HG03439 (cell line): Measurements from ENCODE around the gene CCDC183.
A peak's percentile ranks its signal among the peaks of the same experiment; 100 is the strongest.
"Not testable (repeated sequence)": the region's sequence is repeated elsewhere in the genome, so short reads cannot be mapped to it uniquely, and the experiment has no call there.

Experiments used
- ATAC-seq: cut with Tn5 transposase; IDR thresholded peaks from one replicate; pipeline ENCODE4 v1.9.1; 2021; ENCODE audit warnings: mild to moderate bottlenecking, moderate library complexity; ENCODE audit not compliant: unreplicated experiment

CCDC183 gene

DNA sequence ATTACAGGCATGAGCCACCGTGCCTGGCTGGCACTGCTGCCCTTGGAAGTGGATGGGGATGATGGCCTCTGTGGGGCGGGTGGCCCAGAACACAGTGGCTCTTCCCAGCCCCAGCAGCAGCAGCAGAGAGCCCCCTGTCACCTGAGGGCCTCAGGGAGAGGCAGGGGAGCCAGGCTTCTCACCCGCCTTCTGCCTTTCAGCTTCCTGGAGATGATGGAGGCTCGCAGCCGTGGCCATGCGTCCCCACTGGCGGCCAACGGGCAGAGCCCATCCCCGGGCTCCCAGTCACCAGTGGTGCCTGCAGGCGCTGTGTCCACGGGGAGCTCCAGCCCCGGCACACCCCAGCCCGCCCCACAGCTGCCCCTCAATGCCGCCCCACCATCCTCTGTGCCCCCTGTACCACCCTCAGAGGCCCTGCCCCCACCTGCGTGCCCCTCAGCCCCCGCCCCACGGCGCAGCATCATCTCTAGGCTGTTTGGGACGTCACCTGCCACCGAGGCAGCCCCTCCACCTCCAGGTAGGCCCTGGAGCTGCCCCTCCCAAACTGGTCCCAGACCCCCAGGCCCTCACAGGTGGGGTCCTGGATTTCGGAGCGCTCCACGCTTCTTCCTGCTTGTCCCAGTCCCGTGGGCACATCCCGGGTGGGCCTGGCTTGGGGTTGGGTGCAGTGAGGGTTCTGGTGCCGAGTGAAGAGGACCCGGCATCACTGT lies 41.2 kb downstream of the CCDC183 start:
- ATAC-seq, result no peak

DNA sequence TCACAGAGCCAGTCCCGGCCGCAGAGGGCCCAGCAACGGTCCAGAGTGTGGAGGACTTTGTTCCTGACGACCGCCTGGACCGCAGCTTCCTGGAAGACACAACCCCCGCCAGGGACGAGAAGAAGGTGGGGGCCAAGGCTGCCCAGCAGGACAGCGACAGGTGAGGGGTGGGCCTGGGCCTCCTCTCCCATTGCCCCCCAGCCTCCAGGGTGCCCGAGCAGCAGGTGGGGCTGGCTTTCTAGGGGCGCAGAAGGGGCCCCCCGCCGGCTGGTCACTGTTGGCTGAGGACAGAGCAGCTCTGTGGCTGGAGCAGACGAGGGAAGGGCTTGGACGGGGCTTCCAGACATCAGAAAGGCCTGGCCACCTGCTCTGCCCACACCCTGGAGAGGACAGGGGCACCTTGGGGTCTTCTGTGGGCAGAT lies 41.7 kb downstream of the CCDC183 start:
- not testable (repeated sequence) for ATAC-seq

DNA sequence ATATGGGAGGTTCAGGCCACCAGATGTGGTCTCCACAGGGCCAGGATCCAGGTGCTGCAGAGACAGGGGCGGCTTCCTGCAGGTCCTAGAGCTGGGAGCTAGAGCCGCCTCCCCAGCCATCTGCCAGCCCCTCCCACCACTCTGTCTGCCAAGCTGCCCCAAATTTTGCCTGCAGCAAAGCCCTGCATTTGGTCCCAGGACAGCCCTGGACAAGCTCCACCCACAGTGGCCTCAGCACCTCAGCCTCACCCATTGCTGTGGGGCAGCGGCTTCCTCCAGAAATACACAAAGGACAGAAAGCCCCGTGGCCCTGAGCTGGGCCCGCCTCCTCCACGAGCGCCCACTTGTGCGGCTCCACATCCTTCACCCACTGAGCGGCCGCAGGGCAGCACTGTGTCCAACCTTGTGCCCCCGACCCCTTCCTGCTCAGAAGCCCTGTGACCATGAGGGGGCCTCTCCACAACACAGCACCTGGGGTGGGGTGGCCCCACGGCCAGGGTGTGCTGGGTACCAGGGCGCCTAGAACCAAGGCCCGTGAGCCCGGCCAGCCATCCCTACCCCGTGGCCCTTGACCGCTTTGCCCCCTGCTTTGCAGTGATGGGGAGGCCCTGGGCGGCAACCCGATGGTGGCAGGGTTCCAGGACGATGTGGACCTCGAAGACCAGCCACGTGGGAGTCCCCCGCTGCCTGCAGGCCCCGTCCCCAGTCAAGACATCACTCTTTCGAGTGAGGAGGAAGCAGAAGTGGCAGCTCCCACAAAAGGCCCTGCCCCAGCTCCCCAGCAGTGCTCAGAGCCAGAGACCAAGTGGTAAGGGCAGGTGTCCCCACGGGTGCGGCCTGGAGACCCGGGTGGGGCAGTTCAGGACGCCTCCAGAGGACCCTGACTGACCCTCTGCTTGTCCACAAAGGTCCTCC lies 42.4 kb downstream of the CCDC183 start:
- ATAC-seq, result no peak

DNA sequence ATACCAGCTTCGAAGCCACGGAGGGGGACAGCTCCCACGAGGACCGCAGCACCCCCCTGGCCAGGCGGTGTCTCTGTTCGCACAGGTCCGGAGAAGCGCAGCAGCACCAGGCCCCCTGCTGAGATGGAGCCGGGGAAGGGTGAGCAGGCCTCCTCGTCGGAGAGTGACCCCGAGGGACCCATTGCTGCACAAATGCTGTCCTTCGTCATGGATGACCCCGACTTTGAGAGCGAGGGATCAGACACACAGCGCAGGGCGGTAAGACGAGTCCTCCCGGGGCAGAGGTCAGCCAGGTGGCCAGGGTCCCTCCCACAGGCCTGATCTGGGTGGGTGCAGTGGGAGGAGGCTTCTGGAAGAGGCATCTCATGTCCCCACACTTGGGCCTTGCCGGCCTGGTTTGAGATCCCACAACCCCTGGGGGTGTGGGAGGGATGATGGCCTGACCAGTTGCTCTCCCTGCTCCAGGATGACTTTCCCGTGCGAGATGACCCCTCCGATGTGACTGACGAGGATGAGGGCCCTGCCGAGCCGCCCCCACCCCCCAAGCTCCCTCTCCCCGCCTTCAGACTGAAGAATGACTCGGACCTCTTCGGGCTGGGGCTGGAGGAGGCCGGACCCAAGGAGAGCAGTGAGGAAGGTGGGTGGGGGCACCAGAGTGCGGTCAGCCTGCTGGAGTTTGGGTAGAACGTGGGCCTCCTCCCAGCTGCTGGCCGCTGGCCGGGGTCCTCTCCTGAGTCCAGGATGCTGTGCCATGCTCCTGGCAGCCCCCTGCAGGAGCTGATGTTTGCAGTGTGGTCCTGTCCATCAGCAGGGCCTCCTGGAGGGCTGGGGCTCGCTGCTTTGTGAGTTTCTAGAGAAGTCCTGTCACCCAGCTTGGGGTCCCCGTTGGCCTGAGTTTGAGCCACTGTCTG lies 43.3 kb downstream of the CCDC183 start:
- no peak for ATAC-seq

DNA sequence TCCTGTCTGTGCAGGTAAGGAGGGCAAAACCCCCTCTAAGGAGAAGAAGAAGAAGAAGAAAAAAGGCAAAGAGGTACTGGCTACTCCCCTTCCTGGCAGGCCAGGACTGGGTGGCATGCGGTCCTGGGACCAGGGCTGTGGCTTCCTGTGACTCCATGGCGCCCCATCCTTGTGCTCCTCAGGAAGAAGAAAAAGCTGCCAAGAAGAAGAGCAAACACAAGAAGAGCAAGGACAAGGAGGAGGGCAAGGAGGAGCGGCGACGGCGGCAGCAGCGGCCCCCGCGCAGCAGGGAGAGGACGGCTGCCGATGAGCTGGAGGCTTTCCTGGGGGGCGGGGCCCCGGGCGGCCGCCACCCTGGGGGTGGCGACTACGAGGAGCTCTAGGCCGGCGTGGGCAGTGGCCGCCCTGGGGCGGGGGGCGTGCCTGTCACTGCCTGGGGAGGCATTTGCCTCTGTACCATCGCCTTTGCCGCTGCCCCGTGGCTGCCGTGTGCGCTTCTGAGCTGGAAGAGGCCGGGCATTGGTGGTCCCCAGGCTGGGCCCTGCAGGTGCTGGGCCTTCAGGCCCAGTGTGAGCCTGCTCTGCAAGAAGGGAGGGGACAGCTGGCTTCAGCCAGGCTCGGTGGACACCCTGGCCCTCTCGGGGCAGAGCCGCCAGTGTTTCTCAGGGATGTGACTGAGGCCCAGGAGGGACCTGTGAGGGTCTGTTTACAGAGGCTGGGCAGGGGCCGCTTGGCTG lies 44.2 kb downstream of the CCDC183 start:
- ATAC-seq, result no peak

DNA sequence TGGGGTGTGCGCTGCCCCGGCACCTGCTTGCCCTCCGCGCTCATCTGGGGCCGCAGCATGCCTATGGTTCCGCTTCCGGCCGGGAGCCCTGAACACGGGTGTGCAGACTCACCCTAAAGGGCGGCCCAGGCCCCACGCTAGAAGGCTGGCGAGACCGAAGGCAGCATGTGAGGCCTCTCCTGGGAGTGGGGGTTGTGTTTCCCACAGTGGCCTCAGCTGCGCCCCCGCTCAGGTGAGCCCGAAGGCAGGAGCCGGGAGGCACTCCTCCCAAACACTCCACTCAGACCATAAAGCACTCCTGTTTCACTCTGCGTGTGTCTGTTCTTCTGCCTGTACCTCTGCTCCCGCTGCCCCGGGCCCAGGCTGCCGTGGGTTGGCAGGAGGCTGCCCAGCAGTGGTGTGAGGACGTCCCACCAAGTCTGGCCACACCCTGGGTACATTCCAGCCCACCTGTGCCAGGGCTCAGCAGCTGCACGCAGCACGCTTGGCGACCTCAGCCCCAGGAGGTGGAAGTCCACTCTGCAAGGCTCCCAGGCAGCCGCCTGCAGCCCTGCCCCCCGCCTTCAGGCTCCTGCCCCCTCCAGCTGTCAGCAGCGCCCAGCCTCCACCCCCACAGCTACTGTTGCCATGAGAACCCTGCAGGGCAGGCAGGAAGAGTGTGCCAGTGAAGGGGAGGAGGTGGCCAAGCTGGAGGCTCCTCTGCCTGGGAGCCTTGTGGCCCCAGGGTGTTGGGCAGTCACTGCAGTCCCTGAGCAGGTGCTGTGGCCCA lies 44.9 kb downstream of the CCDC183 start:
- ATAC-seq, result no peak

DNA sequence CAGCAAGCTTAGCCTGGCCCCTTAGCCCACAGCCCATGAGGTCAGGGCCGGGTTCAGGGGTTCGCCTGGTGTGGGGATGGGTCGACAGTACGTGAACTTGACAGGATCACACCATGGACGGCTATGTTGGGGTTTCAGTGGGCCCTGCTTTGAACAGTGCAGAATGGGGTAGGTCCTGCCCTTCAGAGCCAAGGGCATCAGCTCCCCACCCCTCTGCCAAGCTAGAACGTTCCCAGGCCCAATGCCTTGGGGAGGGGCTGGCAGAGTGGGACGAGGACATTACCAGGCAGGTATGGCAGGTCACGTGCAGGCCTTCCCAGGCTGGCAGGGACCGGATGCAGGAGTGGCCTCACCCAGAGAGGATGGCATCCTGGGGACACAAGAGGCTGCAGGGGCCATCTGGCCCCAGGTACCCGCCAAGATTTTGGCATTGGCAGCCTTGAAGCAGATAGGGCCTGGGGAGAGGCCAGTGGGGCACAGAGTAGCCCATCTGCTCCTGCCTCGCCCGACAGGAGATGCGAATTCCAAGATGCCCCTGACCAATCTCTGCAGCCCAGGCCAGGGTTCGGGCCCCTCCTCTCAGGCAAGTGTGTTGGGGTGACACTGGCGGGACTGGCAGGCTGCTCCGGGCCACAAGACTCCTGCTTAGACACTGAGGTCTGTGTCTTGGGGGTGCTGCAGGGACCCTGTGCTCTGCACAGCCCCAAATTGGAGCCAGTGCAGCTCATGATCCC lies 45.7 kb downstream of the CCDC183 start:
- not testable (repeated sequence) for ATAC-seq

DNA sequence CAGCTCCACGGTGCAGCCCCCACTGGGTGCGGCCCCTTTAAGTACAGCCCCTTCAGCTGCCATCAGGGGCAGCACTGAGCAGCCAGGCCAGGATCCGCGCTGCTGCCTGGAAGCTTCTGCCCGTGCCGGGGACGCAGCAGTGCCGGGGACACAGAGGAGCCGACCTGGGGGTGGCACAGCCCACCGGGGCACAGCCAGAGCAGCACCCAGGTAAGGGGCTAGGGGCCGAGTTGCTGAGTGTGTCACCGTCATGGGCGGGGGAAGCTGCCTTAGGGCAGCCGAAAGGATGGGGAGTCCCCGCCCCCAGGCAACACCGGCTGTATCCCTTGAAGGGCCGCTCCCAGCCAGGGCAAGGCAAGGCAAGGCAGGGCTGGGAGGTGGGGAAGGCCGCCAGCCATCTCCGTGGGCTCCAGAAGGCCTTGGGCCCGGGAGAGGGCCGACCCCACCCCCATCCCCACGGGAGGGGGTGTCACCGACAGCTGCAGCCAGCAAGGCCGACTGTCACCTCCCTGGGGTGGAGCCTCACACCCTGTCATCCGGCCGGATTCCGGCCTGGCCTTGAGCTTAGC lies 46.3 kb downstream of the CCDC183 start, which contains the start of gene AJM1:
Gene AJM1 (plus strand): TSS at position 99 of the 569 bp plus-strand sequence. CDS start 1,937 bp downstream, outside the sequence.
- peak; percentile 52 for ATAC-seq

DNA sequence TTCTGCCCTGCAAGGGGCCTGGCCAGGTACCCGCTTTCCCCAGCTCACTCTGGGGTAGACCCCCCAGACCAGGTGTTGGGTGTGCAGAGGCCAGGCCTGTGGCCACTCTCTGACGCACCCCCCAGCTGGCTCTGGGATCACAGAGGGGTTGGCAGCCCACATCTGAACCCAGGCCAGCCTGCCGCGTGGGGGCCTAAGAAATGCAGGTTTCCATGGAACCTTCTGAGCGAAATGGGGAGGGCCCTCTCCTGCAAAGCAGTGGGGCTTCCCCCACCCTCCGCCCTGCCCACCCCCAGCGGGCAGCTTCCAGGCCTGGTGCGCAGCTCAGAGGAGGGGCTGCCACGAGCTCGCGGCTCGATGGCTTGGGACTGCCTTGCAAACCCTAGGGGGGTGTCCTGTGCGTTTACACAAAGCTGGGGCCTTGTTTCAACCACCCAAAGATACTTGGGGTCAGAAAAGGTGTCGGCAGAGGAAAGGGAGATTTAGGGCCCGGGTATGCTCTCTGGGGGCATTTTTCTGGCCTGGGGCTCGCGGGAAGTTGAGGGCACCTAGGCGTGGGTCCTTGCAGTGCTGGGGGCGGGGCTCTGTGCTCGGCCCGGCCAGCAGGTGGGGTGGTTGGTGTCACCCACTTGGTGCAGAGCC lies 47.1 kb downstream of the CCDC183 start:
- ATAC-seq, result not testable (repeated sequence)

DNA sequence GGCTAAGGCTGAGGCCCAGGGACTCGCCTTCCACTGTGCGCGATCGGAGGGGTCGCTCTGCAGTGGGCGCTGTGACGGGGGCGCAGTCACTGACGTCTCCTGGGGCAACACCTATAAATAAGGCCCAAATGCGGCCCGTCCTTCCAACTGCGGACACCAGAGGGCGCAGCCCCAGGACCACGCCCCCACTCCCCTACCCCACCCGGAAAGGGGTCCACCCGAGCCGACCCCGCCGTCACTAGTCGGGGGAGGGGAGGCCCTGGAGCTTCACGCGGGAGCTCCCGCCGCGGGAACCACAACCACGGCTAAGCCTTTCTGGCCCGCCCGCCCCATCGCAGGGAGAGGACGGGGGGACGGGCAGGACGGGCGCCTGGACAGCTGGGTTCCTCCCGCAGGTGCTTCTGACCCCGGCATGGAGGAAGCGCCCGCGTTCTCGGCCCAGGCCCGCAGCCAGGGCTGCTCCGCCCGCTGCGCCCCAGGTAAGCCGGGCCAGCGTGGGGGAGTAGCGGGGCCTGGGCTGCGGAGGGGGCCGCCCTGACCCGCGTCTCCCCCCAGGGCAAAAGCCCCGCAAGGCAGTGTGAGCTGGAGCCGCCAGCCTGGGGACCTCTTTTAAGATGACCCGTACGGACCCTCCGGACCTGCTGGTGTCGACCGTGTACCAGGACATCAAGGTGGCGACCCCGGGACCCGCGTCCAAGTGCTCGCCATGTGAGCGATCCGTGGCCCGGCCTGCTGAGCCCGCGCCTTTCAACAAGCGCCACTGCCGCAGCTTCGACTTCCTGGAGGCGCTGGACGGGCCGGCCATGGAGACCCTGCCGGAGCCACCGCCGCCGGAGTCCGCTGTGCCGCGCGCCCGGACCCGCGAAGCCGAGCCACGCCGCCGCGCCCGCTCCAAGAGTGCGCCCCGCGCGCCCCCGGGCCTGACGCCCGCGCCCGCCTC lies 47.9 kb downstream of the CCDC183 start:
- not testable (repeated sequence) for ATAC-seq

DNA sequence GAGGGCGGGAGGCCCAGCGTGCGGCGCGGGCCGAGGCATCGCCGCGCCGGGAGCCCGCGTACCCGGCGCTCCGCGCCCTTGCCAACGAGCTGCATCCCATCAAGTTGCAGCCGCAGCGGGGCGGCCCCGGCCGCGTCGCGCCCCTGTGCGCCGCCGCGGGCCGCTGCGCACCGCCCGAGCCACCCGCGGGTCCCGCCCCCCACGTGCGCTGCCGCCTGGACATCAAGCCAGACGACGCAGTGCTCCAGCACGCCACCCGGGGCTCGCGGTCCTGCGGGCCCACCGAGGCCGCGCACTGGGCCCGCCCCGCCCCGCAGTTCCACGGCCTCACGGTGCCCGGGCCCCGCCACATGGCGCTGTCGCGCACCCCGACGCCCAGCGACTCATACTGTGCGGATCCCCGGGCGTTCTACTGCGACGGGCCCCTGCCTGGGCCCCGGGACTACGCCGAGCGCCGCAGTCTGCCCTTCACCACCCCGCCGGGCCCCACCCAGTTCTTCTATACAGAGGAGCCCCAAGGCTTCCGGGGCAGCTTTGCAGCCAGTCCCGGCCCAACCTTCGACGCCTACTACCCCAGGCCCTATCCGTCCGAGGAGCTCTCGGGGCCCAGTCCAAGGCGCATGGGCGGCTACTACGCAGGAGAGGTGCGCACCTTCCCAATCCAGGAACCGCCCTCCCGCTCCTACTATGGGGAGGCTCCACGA lies 48.8 kb downstream of the CCDC183 start:
- ATAC-seq, result no peak

DNA sequence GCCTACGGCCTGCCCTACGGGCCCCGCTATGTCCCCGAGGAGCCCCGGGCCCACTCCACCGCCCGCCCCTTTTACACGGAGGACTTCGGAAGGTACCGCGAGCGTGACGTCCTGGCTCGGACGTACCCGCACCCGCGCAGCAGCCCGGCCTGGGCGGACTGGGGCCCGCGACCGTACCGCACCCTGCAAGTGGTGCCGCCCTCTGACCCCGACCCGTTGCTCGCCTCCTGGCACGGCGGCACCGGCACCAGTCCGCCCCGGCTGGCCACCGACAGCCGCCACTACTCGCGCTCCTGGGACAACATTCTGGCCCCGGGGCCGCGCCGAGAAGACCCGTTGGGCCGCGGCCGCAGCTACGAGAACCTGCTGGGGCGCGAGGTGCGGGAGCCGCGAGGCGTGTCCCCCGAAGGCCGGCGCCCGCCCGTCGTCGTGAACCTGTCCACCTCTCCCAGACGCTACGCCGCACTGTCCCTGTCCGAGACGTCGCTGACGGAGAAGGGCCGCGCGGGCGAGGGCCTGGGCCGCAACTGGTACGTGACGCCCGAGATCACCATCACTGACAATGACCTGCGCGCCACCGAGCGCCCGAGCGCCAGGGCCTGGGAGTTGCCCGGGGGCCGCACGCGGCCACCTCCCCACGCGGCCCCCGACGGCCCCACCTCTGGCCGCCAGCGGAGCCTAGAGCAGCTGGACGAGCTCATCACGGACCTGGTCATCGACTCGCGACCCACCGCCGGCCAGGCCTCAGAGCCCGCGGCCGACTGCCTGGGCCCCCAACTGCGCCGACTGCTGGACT lies 49.5 kb downstream of the CCDC183 start:
- ATAC-seq, result no peak

DNA sequence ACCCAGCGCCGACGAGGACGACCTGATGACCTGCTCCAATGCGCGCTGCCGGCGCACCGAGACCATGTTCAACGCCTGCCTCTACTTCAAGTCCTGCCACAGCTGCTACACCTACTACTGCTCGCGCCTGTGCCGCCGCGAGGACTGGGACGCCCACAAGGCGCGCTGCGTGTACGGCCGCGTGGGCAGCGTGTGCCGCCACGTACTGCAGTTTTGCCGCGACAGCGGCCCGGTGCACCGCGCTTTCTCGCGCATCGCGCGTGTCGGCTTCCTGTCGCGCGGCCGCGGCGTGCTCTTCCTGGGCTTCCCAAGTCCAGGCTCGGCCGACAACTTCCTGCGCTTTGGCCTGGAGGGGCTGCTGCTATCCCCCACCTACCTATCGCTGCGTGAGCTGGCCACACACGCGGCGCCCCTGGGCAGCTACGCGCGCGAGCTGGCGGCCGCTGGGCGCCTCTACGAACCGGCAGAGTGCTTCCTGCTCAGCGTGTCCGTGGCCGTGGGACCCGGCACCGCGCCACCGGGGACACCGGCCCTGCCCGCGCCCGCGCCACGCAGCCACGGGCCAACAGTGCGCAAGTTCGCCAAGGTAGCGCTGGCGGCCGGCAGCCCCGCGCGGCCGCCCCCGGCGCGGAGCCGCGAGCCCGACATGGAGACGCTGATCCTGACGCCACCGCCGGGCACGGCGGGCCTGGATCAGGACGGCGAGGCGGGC lies 50.4 kb downstream of the CCDC183 start:
- ATAC-seq, result no peak

DNA sequence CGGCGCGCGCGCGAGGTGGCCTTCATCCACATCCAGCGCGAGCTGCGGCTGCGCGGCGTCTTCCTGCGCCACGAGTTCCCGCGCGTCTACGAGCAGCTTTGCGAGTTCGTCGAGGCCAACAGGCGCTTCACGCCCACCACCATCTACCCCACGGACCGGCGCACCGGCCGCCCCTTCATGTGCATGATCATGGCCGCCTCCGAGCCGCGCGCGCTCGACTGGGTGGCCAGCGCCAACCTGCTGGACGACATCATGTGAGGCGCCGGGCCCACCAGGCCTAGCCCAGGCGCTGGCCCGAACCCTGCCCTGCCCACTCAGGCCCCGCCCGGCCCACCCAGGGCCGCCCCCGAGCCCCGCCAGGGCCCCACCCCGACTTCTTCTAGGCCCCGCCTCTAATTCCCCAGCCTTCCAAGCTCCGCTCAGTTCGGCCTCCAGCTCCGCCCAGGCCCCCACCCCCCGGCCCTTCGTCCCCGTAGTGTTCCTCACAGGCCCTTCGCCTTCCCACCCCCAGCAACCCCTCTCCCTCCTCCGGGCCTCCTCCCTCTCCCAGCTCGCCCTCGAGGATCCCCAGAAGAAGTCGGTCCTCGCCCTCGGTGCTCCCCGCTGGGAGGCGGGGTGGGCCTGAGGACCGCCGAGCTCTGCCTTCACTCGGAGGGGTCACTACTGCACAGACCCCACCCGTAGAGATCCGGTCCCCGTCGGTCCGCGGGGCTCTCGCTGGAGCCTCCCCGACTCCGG lies 51.1 kb downstream of the CCDC183 start:
- no peak for ATAC-seq
